ENCODE data around the gene FOLR2.
"Not testable (repeated sequence)": the region's sequence is repeated elsewhere in the genome, so short reads cannot be mapped to it uniquely, and the experiment has no call there.

FOLR2 gene

DNA sequence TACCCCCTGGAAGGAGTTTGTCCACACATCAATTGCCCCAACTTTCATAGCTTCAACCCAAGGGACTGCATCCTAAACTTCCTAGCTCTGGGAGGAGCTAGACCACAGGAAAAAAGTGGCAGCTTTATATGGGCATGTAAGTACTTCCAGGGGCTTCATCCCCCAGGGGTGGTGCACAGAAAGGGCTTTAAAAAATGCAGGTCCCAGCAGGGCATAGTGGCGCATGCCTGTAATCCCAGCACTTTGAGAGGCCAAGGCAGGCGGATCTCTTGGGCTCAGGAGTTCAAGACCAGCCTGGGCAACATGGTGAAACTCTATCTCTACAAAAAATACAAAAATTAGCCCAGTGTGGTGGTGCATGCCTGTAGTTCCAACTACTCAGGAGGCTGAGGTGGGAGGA lies 9.8 kb upstream of the FOLR2 start:
- DNase-seq (ENCODE audit: low spot score), result not testable (repeated sequence)

DNA sequence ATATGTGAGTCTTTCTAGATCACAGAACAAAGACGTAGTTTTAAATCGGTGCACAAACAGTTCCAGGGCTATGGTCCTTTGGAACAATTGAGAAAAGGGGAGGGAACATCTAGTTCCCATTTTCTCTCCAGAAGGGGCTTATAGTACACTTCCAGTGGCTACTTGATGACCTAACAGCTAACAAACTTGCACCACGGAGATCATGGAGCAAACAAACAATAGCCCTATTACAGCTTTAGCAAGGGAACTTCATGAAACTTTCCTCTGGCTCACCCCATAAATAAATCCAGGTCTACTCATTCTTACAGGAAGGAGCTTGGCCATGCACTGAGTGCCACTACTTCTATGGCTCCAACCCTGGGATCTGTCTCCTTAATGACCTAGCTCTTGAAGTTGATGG lies 8.3 kb upstream of the FOLR2 start:
- no peak for DNase-seq (ENCODE audit: low spot score)

DNA sequence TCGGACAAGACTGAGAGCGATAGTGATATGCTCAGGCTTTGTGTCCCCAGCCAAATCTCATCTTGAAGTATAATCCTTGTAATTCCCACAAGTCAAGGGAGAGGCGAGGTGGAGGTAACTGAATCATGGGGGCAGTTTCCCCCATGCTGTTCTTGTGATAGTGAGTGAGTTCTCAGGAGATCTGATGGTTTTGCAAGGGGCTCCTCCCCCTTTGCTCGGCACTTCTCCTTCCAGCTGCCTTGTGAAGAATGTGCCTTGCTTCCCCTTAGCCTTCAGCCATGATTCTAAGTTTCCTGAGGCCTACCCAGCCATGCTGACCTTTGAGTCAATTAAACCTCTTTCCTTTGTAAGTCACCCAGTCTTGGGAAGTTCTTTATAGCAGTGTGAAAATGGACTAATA lies 7.5 kb upstream of the FOLR2 start:
- DNase-seq (ENCODE audit: low spot score), result no peak

DNA sequence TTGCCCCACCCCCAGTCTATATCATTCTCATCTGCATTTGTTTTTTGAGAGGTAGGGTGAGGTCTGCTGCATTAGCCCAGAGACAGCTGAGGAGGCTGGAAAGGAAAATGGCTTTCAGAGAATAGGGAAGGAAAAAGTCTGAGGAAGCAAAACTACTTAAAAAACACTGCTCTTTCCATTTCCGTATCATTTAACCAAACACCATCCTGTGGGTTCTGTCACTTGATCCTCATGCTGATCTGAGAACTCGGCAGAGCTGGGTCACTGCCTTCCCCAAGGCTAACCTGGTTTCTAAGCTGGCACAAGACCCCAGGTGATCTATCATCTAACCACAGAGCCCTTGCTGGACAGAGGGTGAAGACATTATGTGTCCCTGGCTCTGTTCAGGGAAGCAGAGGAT lies 1.2 kb downstream of the FOLR2 start:
- DNase-seq (ENCODE audit: low spot score), result no peak

DNA sequence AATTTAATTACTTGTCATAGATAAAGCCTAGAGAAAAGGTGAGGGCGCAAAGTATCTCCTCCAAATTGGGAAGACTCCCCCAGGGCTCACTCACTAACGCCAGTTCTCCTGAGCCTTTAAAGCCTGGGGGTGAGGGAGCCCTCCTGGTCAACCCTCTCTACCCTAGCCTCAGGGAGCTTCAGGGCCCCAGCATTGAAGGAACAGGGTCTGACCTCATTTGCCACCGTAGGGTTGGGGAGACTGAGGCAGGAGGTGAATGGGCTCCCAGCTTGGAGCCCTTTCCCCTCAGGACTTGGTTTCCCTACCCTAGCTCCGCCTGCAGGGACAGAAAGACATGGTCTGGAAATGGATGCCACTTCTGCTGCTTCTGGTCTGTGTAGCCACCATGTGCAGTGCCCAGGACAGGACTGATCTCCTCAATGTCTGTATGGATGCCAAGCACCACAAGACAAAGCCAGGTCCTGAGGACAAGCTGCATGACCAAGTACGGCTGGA lies 1.7 kb downstream of the FOLR2 start:
- no peak for DNase-seq (ENCODE audit: low spot score)

DNA sequence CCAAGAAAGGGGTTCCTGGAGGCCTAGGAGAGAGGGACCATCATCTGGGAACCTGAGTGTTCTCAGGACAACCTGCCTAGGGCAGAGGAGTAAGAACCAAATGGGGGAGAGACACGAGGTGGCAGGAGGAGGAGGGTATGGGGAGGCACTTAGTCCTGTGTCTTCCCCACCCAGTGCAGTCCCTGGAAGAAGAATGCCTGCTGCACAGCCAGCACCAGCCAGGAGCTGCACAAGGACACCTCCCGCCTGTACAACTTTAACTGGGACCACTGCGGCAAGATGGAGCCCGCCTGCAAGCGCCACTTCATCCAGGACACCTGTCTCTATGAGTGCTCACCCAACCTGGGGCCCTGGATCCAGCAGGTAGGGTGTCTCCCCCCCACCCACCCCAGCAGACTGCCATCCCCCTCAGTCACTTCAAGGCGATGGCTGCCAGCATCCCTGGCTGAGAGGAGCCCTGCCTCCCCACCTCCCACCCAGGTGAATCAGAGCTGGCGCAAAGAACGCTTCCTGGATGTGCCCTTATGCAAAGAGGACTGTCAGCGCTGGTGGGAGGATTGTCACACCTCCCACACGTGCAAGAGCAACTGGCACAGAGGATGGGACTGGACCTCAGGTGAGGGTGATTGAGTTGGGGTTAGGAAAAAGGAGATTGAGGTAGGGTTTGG lies 4.2 kb downstream of the FOLR2 start:
- DNase-seq (ENCODE audit: low spot score), result no peak

DNA sequence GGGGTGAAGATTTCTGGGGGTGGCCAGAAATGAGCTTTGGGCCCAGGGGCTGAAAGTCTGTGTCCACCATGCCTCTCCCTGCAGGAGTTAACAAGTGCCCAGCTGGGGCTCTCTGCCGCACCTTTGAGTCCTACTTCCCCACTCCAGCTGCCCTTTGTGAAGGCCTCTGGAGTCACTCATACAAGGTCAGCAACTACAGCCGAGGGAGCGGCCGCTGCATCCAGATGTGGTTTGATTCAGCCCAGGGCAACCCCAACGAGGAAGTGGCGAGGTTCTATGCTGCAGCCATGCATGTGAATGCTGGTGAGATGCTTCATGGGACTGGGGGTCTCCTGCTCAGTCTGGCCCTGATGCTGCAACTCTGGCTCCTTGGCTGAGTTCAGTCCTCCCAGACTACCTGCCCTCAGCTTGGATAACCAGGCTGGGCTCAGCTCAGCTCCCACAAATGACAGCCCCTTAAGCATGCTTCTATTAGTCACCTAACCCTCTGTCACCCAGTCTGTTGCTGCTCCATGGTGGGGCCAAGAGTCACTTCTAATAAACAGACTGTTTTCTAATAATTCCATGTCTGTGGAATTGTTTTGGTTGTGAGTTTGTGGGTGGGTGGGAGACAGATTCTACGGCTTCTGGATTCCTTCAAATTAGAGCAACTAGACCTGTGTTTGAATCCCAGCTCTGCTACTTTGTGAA lies 4.9 kb downstream of the FOLR2 start:
- DNase-seq (ENCODE audit: low spot score), result no peak

DNA sequence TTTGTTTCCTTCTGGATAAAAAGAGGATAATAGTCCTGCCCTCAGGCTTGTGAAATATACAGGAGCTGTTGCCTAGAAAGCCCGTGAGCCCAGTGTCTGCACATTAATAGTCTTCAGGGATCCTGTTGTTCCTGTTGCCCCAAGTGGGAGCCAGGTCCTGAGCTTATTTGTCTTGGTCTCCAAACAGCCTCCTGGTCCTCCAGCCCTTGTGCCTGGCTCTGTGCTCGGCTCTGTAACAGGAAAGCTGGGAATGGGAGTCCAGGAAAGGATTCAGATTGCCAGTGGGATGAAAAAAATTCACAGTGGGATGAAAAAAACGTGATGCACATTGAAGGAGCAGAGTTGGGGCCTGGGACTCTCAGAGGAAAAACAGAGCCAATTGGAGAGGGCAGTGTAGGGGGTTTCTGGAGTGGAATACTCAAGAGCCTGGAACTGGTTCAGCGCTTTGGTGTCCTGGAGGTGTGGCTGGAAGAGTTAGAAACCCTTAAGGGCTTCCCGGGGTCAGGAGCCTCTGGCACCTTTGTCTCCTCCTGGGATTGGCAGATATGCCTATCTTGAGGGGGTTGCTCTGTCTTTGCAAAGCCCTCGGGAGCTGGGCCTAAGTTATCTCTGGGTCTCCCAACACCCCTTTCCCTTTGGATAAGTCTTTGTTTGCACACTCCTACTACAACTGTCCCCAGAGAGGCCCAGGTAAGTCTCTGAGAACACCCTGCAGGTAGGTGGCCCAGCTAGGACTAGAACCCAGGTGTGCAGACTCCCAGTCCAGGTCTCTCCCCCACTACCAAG lies 5.7 kb downstream of the FOLR2 start:
- no peak for DNase-seq (ENCODE audit: low spot score)

DNA sequence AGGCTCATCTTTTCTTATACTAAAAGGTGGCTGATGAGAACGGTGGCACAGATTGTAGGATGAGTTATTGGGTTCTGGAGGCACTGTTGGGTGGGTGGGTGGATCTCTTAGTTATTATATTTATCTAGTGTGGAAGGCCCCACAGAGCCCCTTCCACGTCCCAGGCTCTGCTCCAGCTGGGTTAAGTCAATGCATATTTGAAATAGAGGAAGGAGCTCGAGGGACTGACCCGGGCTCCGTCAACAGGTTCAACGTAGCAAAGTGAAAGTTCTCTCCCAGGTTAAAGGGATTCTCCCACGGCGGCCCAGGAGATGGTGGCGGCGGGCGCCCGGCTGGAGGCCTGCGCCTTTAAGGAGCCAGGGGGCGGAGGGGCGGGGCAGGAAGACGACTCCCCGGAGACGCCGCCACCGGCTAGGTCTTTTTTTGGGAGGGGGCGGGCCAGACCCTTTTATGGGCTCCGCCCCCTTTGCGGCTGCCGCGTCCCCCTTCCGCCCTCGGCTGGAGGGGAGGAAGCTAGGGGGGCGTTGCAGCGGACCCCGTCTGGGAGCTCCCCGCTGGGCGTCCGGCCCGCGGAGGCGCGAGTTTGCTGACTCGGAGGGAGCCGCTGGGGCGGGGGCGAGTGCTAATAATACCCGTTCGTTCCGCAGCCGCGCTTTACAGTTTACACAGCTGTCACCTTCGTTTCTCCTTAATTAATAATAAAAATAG lies 6.5 kb downstream of the FOLR2 start:
- DNase-seq (ENCODE audit: low spot score), result peak; percentile 82

DNA sequence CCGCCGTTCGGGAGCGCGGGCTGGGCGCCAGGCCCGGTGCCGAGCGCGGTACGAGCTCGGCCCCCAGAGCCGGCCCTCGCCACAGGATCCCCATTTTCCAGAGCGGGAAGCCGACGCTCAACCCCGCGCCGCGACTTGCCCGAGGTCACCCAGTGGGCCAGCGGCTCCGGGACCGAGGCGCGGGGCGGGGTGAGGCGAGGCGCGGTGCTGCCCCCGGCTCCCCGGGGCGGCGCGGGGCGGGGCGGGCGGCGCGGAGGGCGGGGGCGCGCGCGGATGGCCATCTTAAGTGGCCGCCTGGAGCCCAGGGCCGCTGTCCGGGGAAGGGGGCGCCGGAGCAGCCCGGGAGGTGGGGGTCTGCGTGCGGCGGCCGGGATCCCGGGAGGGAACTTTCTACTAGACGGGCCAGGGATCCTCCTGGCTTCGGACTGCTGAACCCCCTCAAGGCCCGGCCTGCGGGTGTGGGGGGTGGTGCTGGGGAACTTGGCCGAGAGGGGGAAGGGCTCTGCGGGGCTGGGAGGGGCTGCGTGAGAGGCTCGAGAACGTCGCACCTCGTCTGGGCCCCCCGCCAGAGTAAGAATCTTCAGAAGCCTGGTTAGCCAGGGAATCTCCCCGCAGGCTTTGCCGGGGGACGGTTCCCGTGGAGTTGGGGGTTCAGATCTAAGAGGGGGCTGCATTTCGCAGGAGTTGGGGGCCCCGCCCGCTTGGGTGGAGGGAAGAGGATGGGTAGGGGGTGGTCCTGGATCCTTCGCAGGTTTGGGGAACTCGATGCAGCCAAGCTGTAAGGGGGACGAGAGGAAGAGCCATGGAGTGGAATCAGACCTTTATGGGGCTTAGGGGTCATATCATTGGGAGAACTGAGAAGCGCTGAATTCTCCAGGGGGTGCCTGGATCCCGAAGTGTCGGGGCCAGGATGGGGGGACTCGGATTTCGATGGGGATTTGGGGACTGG lies 7.3 kb downstream of the FOLR2 start:
- DNase-seq (ENCODE audit: low spot score), result peak; percentile 48

DNA sequence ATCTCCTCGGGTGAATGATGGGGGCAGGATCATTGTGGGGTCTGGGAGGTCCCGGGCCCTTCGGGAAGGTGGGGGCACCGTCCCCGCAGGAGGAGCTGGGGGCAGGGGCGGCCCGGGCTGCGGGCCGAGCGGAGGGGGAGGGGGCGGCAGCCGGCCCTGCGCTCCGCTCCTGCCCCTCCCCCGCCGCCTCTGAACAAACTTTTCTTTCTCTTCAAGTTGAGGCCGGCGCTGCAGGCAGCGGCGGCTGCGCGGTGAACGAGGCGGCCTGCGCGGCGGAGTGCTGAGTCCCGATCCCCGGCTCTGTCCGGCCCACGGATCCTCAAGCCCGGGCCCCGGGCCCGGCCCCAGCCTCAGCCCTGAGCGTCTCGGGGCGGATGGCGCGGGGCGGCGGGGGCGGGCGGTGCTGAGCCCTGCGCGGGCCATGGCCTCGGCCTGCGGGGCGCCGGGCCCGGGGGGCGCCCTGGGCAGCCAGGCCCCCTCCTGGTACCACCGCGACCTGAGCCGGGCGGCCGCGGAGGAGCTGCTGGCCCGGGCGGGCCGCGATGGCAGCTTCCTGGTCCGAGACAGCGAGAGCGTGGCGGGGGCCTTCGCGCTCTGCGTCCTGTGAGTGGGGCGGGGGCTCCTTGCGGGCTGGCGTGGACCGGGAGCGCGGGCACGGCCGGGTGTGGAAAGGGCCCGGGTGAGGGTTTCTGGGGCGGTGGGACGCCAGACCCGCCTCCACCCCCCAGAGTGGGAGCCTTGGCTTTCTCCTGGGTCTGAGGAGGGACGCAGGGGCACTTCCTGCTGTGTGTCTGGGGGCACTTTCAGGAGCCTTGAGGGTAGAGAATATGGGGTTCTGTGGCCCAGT lies 8.2 kb downstream of the FOLR2 start, which contains the start of gene INPPL1:
Gene INPPL1, plus strand, starts transcription at position 204 of the 847 bp plus-strand sequence. Its CDS starts 218 bp downstream, at position 422.
- DNase-seq (ENCODE audit: low spot score), result peak; percentile 23

DNA sequence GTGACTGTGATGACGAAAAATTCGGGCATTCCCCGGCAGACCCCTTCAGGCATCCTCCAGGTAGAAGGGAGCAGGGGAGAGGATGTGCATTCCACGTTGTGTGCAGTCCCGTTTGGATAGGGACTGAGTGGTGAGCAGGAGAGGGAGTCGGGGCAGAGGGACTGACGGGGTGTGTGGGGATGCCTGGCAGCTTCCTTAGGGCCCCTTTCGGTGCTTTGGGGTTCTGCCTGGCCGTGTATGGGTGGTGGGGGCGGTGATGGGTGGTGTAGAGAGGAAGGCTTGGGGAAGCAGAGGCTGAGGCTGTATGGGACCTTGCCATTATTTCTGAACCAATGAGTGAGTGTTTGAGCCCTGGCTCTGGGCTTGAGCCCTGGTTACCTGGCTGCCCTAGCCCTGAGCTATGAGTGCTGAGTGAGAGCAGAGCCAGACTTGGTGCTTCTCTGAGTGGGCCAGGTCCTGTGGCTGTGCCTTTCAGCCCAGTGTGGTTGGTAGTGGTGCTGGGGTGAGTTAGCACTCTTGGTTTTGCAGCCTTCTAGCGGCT lies 8.9 kb downstream of the FOLR2 start:
- DNase-seq (ENCODE audit: low spot score), result no peak

DNA sequence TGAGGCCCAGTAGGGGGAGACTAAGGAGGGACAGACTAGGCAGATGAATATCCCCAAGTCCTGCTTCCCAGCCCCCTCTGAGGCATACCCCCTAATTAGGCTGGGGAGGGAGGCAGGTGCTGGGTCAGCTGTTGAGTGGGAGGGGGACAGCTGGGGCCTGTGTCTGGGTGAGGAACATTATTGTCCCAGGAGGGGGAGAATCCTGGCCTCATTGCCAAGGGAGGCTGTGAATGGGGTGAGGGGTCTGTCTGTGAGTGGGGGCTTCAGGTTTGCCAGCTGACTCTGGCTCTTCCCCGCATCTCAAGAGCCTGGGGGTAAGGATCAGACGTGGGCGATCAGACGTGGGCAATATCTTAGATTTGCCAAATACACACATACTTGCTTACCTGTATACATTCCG lies 10.1 kb downstream of the FOLR2 start:
- no peak for DNase-seq (ENCODE audit: low spot score)

DNA sequence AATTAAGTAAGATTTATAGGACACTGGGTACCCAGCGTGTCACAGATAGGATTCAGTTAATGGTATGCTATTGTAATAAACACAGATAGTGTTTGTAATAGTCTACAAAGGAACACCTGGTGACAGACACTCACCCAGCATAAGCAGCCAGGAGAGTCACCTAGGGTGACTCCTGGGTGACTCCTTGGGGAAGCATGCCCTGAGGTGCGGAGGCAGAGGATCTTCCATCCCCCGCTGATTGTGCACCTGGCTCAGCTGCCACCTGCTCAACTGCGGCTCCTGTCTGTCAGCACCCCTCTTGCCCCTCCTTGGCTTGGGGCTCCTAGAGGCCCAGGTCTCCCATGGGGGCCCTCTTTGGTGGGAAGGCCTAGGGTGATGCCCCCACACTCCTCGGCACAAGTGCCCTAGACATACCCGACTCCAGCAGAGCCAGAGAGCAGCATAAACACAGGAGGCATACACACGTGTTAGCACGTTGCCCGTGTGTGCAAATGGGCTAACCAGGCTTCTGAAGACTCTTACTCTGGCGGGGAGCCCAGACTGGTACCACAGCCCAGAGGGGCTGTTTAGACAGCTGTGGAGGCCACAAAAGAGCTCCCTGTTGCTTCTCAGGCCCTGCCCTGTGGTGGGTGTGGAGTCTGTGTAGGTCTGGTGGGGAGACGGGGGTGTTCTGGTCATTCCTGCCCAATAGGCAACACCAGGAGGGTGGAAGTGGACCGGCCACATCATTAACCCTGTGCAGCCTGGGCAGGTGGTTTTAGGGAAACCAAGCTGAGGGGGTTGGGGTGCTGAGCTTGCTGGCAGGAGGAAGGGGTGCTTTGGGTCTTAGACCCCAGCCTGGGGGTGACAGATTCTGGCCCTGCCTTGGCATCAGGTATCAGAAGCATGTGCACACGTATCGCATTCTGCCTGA lies 11.0 kb downstream of the FOLR2 start:
- no peak for DNase-seq (ENCODE audit: low spot score)

DNA sequence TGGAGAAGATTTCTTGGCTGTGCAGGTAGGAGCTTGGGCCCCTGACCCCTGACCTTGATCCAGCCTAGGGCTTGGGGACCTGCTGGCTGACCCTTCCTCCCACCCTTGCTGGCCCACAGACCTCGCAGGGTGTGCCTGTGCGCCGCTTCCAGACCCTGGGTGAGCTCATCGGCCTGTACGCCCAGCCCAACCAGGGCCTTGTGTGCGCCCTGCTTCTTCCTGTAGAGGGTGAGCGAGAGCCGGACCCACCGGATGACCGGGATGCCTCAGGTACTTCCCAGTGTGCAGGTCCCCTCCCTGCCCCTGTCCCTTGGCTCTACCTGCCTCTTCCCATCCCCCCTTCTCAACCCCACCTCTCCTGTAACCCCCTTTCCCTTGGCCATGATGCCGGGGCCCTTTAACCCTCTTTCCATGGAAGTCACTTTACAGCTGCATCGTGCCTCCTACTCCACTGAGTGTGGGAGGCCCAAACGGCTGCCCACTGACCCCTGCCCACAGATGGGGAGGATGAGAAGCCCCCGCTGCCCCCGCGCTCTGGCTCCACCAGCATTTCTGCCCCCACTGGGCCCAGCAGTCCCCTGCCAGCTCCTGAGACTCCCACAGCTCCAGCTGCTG lies 11.7 kb downstream of the FOLR2 start:
- no peak for DNase-seq (ENCODE audit: low spot score)

DNA sequence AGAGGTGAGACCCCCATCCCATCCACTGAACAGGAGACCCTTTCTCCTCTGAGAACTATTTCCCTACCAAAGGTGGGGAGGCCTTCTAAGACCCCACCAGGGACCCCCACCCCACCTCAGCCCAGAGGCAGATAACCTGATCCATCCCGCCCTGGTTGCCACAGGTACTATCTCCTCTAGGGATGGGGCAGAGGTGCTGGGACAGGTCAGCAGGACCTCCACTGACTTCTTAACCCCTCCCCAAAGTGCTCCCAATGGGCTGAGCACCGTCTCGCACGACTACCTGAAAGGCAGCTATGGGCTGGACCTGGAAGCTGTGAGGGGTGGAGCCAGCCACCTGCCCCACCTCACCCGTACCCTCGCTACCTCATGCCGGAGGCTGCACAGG lies 12.2 kb downstream of the FOLR2 start:
- no peak for DNase-seq (ENCODE audit: low spot score)

DNA sequence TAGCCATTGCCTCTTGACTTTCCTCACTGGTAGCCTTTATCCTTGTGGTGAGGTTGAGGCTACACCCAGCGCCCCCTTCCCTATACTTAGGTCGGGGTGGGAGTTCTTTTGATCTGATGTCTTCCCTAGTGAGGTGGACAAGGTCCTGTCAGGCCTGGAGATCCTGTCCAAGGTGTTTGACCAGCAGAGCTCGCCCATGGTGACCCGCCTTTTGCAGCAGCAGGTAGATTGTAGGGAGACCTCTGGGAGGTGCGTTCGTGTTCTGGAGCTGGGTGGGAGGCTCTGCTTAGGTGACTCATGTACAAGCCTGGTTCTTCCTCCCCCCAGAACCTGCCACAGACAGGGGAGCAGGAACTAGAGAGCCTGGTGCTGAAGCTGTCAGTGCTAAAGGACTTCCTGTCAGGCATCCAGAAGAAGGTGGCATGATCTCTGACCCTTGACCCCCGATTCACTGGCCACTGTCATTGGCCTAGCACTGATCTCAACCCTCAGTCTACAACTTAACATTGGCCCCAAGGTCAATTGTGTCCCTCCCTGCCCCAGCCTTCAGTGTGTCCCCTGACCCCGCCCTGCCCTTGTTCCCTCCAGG lies 12.8 kb downstream of the FOLR2 start:
- no peak for DNase-seq (ENCODE audit: low spot score)
